ENCODE measurements around the gene SYNM.
"Not testable (repeated sequence)": the region's sequence is repeated elsewhere in the genome, so short reads cannot be mapped to it uniquely, and the experiment has no call there.

SYNM gene

GRCh38 chr15:99106417-99107220 is 1.7 kb downstream of the SYNM start:
- no peak for DNase-seq

- no peak for DNase-seq
Measured at GRCh38 chr15:99108993-99109392, 4.1 kb downstream of the SYNM start.

GRCh38 chr15:99109555-99110021 is 4.7 kb downstream of the SYNM start:
- no peak for DNase-seq

- DNase-seq = no peak
Measured at GRCh38 chr15:99110093-99110492, 5.2 kb downstream of the SYNM start.

GRCh38 chr15:99110581-99111320 is 5.9 kb downstream of the SYNM start:
- no peak for DNase-seq

- DNase-seq = not testable (repeated sequence)
Measured at GRCh38 chr15:99111641-99112040, 6.8 kb downstream of the SYNM start.

- no peak for DNase-seq
Measured at GRCh38 chr15:99113547-99114271, 8.8 kb downstream of the SYNM start.

GRCh38 chr15:99114511-99115299 is 9.8 kb downstream of the SYNM start:
- DNase-seq = no peak

- DNase-seq = no peak
Measured at GRCh38 chr15:99115300-99116215, 10.7 kb downstream of the SYNM start.

- DNase-seq = no peak
Measured at GRCh38 chr15:99117111-99117510, 12.2 kb downstream of the SYNM start.

- no peak for DNase-seq
Measured at GRCh38 chr15:99117563-99118257, 12.8 kb downstream of the SYNM start.

- no peak for DNase-seq
Measured at GRCh38 chr15:99118258-99118632, 13.4 kb downstream of the SYNM start.

GRCh38 chr15:99118801-99119546 is 14.1 kb downstream of the SYNM start:
- DNase-seq = no peak

- no peak for DNase-seq
Measured at GRCh38 chr15:99120050-99120777, 15.3 kb downstream of the SYNM start.

GRCh38 chr15:99121207-99121606 is 16.3 kb downstream of the SYNM start:
- no peak for DNase-seq

- DNase-seq = no peak
Measured at GRCh38 chr15:99121691-99122410, 17.0 kb downstream of the SYNM start.

GRCh38 chr15:99122831-99123712 is 18.2 kb downstream of the SYNM start:
- DNase-seq = no peak
